SH-SY5Y (cell line): ENCODE data around the gene AGBL1.

Source experiments
- GATA2 ChIP-seq: IDR thresholded peaks from 2 replicates; pipeline ENCODE4 v1.6.1; 2011; ENCODE audit warnings: mild to moderate bottlenecking, low read depth, low read length
- GATA3 ChIP-seq: IDR thresholded peaks from 2 replicates; pipeline ENCODE4 v1.6.1; 2011; ENCODE audit warnings: low read depth, mild to moderate bottlenecking, low read length, moderate library complexity

DNA sequence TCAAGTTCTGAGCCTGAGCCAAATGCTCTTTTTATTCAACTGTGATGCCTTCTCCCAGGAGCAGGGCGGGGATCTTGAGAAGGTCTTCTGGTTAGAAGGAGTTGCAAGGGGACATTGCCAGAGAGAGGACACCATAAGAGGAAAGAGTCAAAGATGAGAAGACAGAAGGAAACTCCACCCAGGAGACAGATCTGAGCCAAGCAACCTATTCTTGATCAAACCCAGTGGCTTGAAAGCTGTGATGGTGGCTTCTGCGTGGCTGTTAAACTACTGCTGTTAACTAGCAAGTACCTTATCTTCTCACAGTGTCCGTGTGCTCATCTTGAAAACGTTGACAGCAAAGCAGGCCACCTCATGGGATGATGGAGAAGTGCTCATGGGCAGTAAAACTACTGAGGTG lies 19.8 kb upstream of the AGBL1 start:
- no peak for TF ChIP-seq GATA3
- TF ChIP-seq GATA2 = no peak
